Colonic mucosa (tissue), 4 donors: ENCODE data around the gene DCUN1D3. TPM values are rescaled to one million over a fixed set of nuclear protein-coding genes. Genes with fewer than 3 reads are reported as not detected.

Source experiments
- DNase-seq: peaks from one replicate; pipeline ENCODE4 v3.0.0-alpha.2; 2020
- H3K27ac ChIP-seq: fragments of 200-600 bp; one replicate; pipeline ENCODE4 v1.8.0; 2021
- H3K27me3 ChIP-seq: fragments of 200-600 bp; one replicate; pipeline ENCODE4 v1.8.0; 2021
- H3K36me3 ChIP-seq: fragments of 200-600 bp; one replicate; pipeline ENCODE4 v1.8.0; 2021
- H3K4me1 ChIP-seq: fragments of 200-600 bp; one replicate; pipeline ENCODE4 v1.8.0; 2021; ENCODE audit warnings: mild to moderate bottlenecking
- H3K4me3 ChIP-seq: fragments of 200-600 bp; one replicate; pipeline ENCODE4 v1.8.0; 2021
- H3K9ac ChIP-seq, 2 donors: one replicate each; pipeline ENCODE4 v1.7.0; 2013; ENCODE audit warnings: control low read depth in 2 of 2, low read depth in 2 of 2, low read length in 2 of 2
- H3K9me3 ChIP-seq: fragments of 200-600 bp; one replicate; pipeline ENCODE4 v1.8.0; 2021
- CTCF ChIP-seq: fragments of 200-600 bp; IDR thresholded peaks from one replicate; pipeline ENCODE4 v1.8.0; 2022; ENCODE audit warnings: antibody characterized with exemption, mild to moderate bottlenecking
- intact Hi-C: fragments of 100-400 bp; cut with DNase I; formaldehyde crosslinking; loops from one replicate; pipeline ENCODE4 v1.14.1; 2022
- total RNA-seq, 2 donors: library from RNA; stranded (reverse); fragmentation: NEBNext Ultra II Directional in 1 of 2; extraction: Animal tissue kit (Norgen Biotek cat#: 25700) in 1 of 2; gene quantifications; one replicate each; pipeline ENCODE4 v1.2.1, GENCODE V29; 2021
- donor health status: healthy.
- donor health status: DM: no; HTN: no; CAD: no.
- donor health status: DM: no; HTN: no; CAD: no.

Gene DCUN1D3
- total RNA-seq, 2 donors from 2014 or later: 6.0 to 15.0 TPM

GRCh38 chr16:20887207-20887606 lies 13.0 kb downstream of the DCUN1D3 start:
- DNase-seq: no peak
- Histone ChIP-seq H3K27ac (no peak overlapping the region), H3K4me1 (peaks cover 14% of the 10 kb centered on the region), H3K36me3 (no peaks in the 10 kb centered on the region), H3K4me3 (no peak overlapping the region), H3K27me3 (no peaks in the 10 kb centered on the region), H3K9me3 (no peaks in the 10 kb centered on the region), H3K9ac (no peak overlapping the region)
- no peak for TF ChIP-seq CTCF
- intact Hi-C loops: no loop called here

GRCh38 chr16:20886320-20886719 lies 13.8 kb downstream of the DCUN1D3 start:
- no peaks in the 10 kb centered on the region for H3K9me3 ChIP-seq
- no peak for TF ChIP-seq CTCF
- intact Hi-C loops: no loop called here
- no peaks in the 10 kb centered on the region for H3K27me3 ChIP-seq
- DNase-seq: no peak
- no peak overlapping the region for H3K27ac ChIP-seq
- H3K9ac ChIP-seq: no peak overlapping the region
- no peaks in the 10 kb centered on the region for H3K36me3 ChIP-seq
- H3K4me1 ChIP-seq: peaks cover 20% of the 10 kb centered on the region
- H3K4me3 ChIP-seq: no peak overlapping the region

- Histone ChIP-seq H3K4me1 (peaks cover 24% of the 10 kb centered on the region), H3K9ac (peak overlapping the region in 1 of 2 donors; percentile 38), H3K36me3 (no peaks in the 10 kb centered on the region), H3K4me3 (no peak overlapping the region), H3K27ac (no peak overlapping the region), H3K27me3 (no peaks in the 10 kb centered on the region), H3K9me3 (no peaks in the 10 kb centered on the region)
- TF ChIP-seq CTCF: no peak
- intact Hi-C loops: no loop called here
- DNase-seq: no peak
Observed at GRCh38 chr16:20884240-20884556, 16.0 kb downstream of the DCUN1D3 start.

- no peak for TF ChIP-seq CTCF
- H3K27me3 ChIP-seq: no peaks in the 10 kb centered on the region
- H3K27ac ChIP-seq: peak overlapping the region; percentile 3
- DNase-seq: no peak
- H3K9ac ChIP-seq: peak overlapping the region in 1 of 2 donors; percentile 38
- intact Hi-C loops: no loop called here
- no peak overlapping the region for H3K4me3 ChIP-seq
- no peaks in the 10 kb centered on the region for H3K9me3 ChIP-seq
- peaks cover 28% of the 10 kb centered on the region for H3K4me1 ChIP-seq
- H3K36me3 ChIP-seq: no peaks in the 10 kb centered on the region
Observed at GRCh38 chr16:20883554-20884239, 16.5 kb downstream of the DCUN1D3 start.

GRCh38 chr16:20881503-20881878 lies 18.7 kb downstream of the DCUN1D3 start:
- H3K4me1 ChIP-seq: peaks cover 28% of the 10 kb centered on the region
- DNase-seq: no peak
- intact Hi-C loops: no loop called here
- no peaks in the 10 kb centered on the region for H3K27me3 ChIP-seq
- H3K4me3 ChIP-seq: no peak overlapping the region
- no peaks in the 10 kb centered on the region for H3K36me3 ChIP-seq
- no peaks in the 10 kb centered on the region for H3K9me3 ChIP-seq
- H3K9ac ChIP-seq: peak overlapping the region in 1 of 2 donors; percentile 21
- H3K27ac ChIP-seq: peak overlapping the region; percentile 54
- TF ChIP-seq CTCF: no peak
